NT2/D1 (cell line): ENCODE results near the gene SLCO3A1.
"Not testable (repeated sequence)": the region's sequence is repeated elsewhere in the genome, so short reads cannot be mapped to it uniquely, and the experiment has no call there.

Experiments used
- DNase-seq: peaks from one replicate; pipeline ENCODE4 v3.0.0-alpha.2; 2011; ENCODE audit warnings: low read depth, low spot score
- H3K27me3 ChIP-seq: 2 replicates; pipeline ENCODE4 v1.6.0; 2011; ENCODE audit warnings: mild to moderate bottlenecking; ENCODE audit not compliant: insufficient read length, insufficient read depth
- H3K36me3 ChIP-seq: 2 replicates; pipeline ENCODE4 v1.6.1; 2011; ENCODE audit warnings: mild to moderate bottlenecking, low read length, mixed read lengths; ENCODE audit not compliant: insufficient read depth, insufficient read length
- H3K4me1 ChIP-seq: 2 replicates; pipeline ENCODE4 v1.5.1; 2011; ENCODE audit not compliant: insufficient read depth, insufficient read length
- H3K4me3 ChIP-seq: 2 replicates; pipeline ENCODE4 v1.5.1; 2011; ENCODE audit warnings: low read depth; ENCODE audit not compliant: insufficient read length
- H3K9ac ChIP-seq: 2 replicates; pipeline ENCODE4 v1.6.0; 2011; ENCODE audit warnings: low read depth; ENCODE audit not compliant: insufficient read length
- H3K9me3 ChIP-seq: 2 replicates; pipeline ENCODE4 v1.5.1; 2011; ENCODE audit warnings: mild to moderate bottlenecking, low read length; ENCODE audit not compliant: insufficient read depth
- SUZ12 ChIP-seq: IDR thresholded peaks from 2 replicates; pipeline ENCODE4 v1.6.1; 2011; ENCODE audit not compliant: insufficient read length, insufficient read depth; ENCODE audit errors: extremely low read depth
- YY1 ChIP-seq: IDR thresholded peaks from 2 replicates; pipeline ENCODE4 v1.6.1; 2011; ENCODE audit not compliant: insufficient read length, insufficient read depth
- ZNF274 ChIP-seq: IDR thresholded peaks from 2 replicates; pipeline ENCODE4 v1.6.1; 2011; ENCODE audit warnings: mild to moderate bottlenecking, low read depth, low read length

The SLCO3A1 gene

GRCh38 chr15:92187975-92188374 lies 334.5 kb downstream of the SLCO3A1 start:
- DNase-seq = no peak

GRCh38 chr15:92189166-92189565 lies 335.7 kb downstream of the SLCO3A1 start:
- no peak for DNase-seq
- Histone ChIP-seq H3K27me3 (no peaks in the 10 kb centered on the region), H3K4me1 (peaks cover 2% of the 10 kb centered on the region), H3K9me3 (no peaks in the 10 kb centered on the region), H3K9ac (no peak overlapping the region), H3K36me3 (no peaks in the 10 kb centered on the region), H3K4me3 (no peak overlapping the region)
- TF ChIP-seq ZNF274 = no peak
- no peak for TF ChIP-seq SUZ12
- no peak for TF ChIP-seq YY1

More at GRCh38 chr15:92187975-92188374, 334.5 kb downstream of the SLCO3A1 start:
- Histone ChIP-seq H3K27me3 (no peaks in the 10 kb centered on the region), H3K4me3 (no peak overlapping the region), H3K36me3 (no peaks in the 10 kb centered on the region), H3K9me3 (no peaks in the 10 kb centered on the region), H3K9ac (no peak overlapping the region), H3K4me1 (peaks cover 2% of the 10 kb centered on the region)
- TF ChIP-seq SUZ12 = no peak
- TF ChIP-seq YY1 = no peak
- no peak for TF ChIP-seq ZNF274

- Histone ChIP-seq H3K27me3 (no peaks in the 10 kb centered on the region), H3K4me3 (no peak overlapping the region), H3K9me3 (no peaks in the 10 kb centered on the region; the same call in 1 of the 2 replicates), H3K4me1 (peaks cover 4% of the 10 kb centered on the region), H3K9ac (no peak overlapping the region), H3K36me3 (no peaks in the 10 kb centered on the region)
- no peak for DNase-seq
- TF ChIP-seq ZNF274 (no peak), YY1 (no peak), SUZ12 (no peak)
Observed at GRCh38 chr15:92195241-92195640, 341.7 kb downstream of the SLCO3A1 start.

DNA sequence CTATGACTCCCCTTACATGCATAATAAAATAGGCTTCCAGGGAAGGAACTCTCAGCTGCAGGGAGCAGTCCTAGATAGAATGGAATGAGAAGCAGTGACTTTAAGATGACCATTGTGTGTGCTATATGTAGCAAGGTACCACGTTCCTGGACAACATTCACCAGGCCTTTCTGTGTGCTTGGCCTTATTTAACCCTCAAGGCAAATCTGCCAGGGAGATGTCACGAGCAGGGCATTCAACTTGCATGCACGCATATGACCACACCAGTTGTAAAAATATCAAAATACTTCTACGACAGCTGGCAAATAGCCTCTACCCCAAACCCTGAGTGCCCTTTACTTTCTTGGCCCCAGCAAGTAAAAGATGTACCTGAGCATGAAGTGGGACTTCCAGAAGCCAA lies 342.8 kb downstream of the SLCO3A1 start:
- Histone ChIP-seq H3K36me3 (no peaks in the 10 kb centered on the region), H3K9me3 (no peaks in the 10 kb centered on the region; the same call in 1 of the 2 replicates), H3K9ac (no peak overlapping the region), H3K27me3 (no peaks in the 10 kb centered on the region), H3K4me3 (no peak overlapping the region), H3K4me1 (peaks cover 4% of the 10 kb centered on the region)
- no peak for DNase-seq
- TF ChIP-seq SUZ12 = no peak
- no peak for TF ChIP-seq ZNF274
- TF ChIP-seq YY1 = no peak

DNA sequence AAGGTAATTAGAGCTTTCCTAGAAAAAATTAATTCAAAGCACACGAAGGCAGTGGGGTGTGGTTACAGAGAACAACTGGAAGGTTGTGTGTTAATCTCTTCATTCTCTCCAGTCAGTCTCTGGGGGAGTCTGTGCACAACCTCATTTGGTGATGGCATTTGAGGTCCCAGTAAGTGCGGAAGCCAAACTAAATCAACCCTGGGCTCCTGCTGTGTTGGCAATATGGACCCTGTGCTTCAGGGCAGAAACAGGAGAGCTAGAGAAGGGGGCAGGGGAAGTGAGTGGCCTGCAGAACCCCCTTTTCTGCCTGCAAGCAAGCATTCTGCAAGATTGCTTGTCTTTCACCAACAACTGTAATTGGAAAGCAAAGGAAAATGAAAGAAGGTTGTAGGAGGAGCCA lies 344.2 kb downstream of the SLCO3A1 start:
- H3K4me3 ChIP-seq = no peak overlapping the region
- no peak for DNase-seq
- TF ChIP-seq SUZ12 = no peak
- TF ChIP-seq ZNF274 = no peak
- no peak for TF ChIP-seq YY1
- H3K4me1 ChIP-seq = peaks cover 2% of the 10 kb centered on the region
- no peaks in the 10 kb centered on the region; the same call in 1 of the 2 replicates for H3K9me3 ChIP-seq
- no peak overlapping the region for H3K9ac ChIP-seq
- no peaks in the 10 kb centered on the region for H3K36me3 ChIP-seq
- no peaks in the 10 kb centered on the region for H3K27me3 ChIP-seq

DNA sequence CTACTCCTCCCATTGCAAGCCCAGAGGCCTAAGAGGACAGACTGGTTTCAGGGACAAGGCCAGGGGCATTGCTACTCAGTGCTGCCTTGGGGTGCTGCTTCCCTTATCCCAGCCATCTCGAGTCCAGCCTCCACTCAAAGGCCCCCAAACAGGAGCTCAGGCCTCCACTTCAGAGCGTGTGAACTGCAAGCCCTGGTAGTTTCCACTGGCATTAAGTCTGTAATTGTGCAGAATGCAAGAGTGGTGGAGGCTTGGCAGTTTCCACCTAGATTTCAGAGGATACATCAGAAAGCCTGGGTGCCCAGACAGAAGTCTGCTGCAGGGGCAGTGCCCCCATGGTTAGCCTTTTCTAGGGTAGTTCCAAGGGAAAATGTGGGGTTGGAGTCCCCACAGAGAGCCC lies 347.4 kb downstream of the SLCO3A1 start:
- H3K4me3 ChIP-seq = no peak overlapping the region
- no peak overlapping the region for H3K9ac ChIP-seq
- H3K9me3 ChIP-seq = no peaks in the 10 kb centered on the region; the same call in 1 of the 2 replicates
- H3K27me3 ChIP-seq = no peaks in the 10 kb centered on the region
- TF ChIP-seq SUZ12 = no peak
- DNase-seq = no peak
- no peaks in the 10 kb centered on the region for H3K36me3 ChIP-seq
- H3K4me1 ChIP-seq = peaks cover 5% of the 10 kb centered on the region

GRCh38 chr15:92205255-92205739 lies 351.8 kb downstream of the SLCO3A1 start:
- Histone ChIP-seq H3K4me3 (no peak overlapping the region), H3K27me3 (no peaks in the 10 kb centered on the region), H3K4me1 (peaks cover 3% of the 10 kb centered on the region), H3K9me3 (peaks cover 12% of the 10 kb centered on the region; the same call in 1 of the 2 replicates), H3K36me3 (no peaks in the 10 kb centered on the region), H3K9ac (peak overlapping the region; percentile 15)
- DNase-seq = no peak
- no peak for TF ChIP-seq YY1
- TF ChIP-seq ZNF274 = no peak
- no peak for TF ChIP-seq SUZ12

GRCh38 chr15:92207601-92208000 lies 354.1 kb downstream of the SLCO3A1 start:
- not testable (repeated sequence) for H3K4me1 ChIP-seq, DNase-seq, H3K36me3 ChIP-seq, H3K9ac ChIP-seq, H3K4me3 ChIP-seq, H3K27me3 ChIP-seq
- H3K9me3 ChIP-seq = peaks cover 13% of the 10 kb centered on the region; the same call in 1 of the 2 replicates
